Liver (tissue), 3 donors: ENCODE results near the gene CDSN.
"Not testable (repeated sequence)": the region's sequence is repeated elsewhere in the genome, so short reads cannot be mapped to it uniquely, and the experiment has no call there.

Source experiments
- ATF3 ChIP-seq: IDR thresholded peaks from 2 replicates; pipeline ENCODE4 v1.6.1; 2016; ENCODE audit warnings: antibody characterized with exemption
- CTCF ChIP-seq: fragments of 150-350 bp; IDR thresholded peaks from 2 replicates; pipeline ENCODE4 v1.5.1; 2017; ENCODE audit warnings: improper control_type of control experiment, low read depth, low read length; ENCODE audit not compliant: missing input control
- FOXA1 ChIP-seq: IDR thresholded peaks from 2 replicates; pipeline ENCODE4 v1.6.1; 2016; ENCODE audit warnings: antibody characterized with exemption
- GABPA ChIP-seq, 2 donors: IDR thresholded peaks in 1 of 2; conservative IDR thresholded peaks in 1 of 2; 2 replicates each; pipeline ENCODE4 v1.6.1; 2016; ENCODE audit warnings: antibody characterized with exemption in 2 of 2, mild to moderate bottlenecking in 1 of 2, moderate library complexity in 1 of 2
- JUND ChIP-seq, 2 donors: IDR thresholded peaks; 2 replicates each; pipeline ENCODE4 v1.6.1; 2016; ENCODE audit warnings: antibody characterized with exemption in 2 of 2
- NR2F2 ChIP-seq: IDR thresholded peaks from 2 replicates; pipeline ENCODE4 v1.6.1; 2016; ENCODE audit warnings: antibody characterized with exemption
- RAD21 ChIP-seq, 2 donors: IDR thresholded peaks; 2 replicates each; pipeline ENCODE4 v1.6.1; 2016; ENCODE audit warnings: antibody characterized with exemption in 2 of 2, mild to moderate bottlenecking in 2 of 2
- REST ChIP-seq: IDR thresholded peaks from 2 replicates; pipeline ENCODE4 v1.6.1; 2016; ENCODE audit warnings: antibody characterized with exemption, mild to moderate bottlenecking
- RXRA ChIP-seq, 2 donors: IDR thresholded peaks; 2 replicates each; pipeline ENCODE4 v1.6.1; 2017 to 2018; ENCODE audit warnings: antibody characterized with exemption in 2 of 2, mild to moderate bottlenecking in 1 of 2
- SP1 ChIP-seq: IDR thresholded peaks from 2 replicates; pipeline ENCODE4 v1.6.1; 2018; ENCODE audit warnings: antibody characterized with exemption, mild to moderate bottlenecking
- YY1 ChIP-seq: IDR thresholded peaks from 2 replicates; pipeline ENCODE4 v1.6.1; 2016; ENCODE audit warnings: antibody characterized with exemption, mild to moderate bottlenecking
- donor health status: healthy.
- donor health status: healthy.

- not testable (repeated sequence) for TF ChIP-seq YY1; CTCF; NR2F2; GABPA (IDR thresholded peaks at IDR 0.05 in 1 of 2, conservative IDR thresholded peaks at IDR 0.05 in 1 of 2); JUND (IDR thresholded peaks at IDR 0.05); SP1; REST; FOXA1; RXRA (IDR thresholded peaks at IDR 0.05); RAD21 (IDR thresholded peaks at IDR 0.05); ATF3
Observed at GRCh38 chr6:31067028-31067427, 53.2 kb downstream of the CDSN start.
